ENCODE measurements around the gene EYA4.

The EYA4 gene, protein sequence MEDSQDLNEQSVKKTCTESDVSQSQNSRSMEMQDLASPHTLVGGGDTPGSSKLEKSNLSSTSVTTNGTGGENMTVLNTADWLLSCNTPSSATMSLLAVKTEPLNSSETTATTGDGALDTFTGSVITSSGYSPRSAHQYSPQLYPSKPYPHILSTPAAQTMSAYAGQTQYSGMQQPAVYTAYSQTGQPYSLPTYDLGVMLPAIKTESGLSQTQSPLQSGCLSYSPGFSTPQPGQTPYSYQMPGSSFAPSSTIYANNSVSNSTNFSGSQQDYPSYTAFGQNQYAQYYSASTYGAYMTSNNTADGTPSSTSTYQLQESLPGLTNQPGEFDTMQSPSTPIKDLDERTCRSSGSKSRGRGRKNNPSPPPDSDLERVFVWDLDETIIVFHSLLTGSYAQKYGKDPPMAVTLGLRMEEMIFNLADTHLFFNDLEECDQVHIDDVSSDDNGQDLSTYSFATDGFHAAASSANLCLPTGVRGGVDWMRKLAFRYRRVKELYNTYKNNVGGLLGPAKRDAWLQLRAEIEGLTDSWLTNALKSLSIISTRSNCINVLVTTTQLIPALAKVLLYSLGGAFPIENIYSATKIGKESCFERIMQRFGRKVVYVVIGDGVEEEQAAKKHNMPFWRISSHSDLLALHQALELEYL

GRCh38 chr6:133241086-133241900, at the start of gene EYA4:
Gene EYA4 (plus strand): TSS chr6:133241357. CDS start chr6:133274781, 33,424 bp downstream.
- DNase-seq, result no peak

- no peak for DNase-seq
These were observed 47.8 kb upstream of the EYA4 start for GRCh38 chr6:133193396-133193795.

- no peak for DNase-seq
These were observed 42.4 kb upstream of the EYA4 start for GRCh38 chr6:133198725-133199124.

- no peak for DNase-seq
These were observed 39.9 kb upstream of the EYA4 start for GRCh38 chr6:133201231-133201630.

GRCh38 chr6:133202610-133203343, 38.4 kb upstream of the EYA4 start:
- no peak for DNase-seq

DNA sequence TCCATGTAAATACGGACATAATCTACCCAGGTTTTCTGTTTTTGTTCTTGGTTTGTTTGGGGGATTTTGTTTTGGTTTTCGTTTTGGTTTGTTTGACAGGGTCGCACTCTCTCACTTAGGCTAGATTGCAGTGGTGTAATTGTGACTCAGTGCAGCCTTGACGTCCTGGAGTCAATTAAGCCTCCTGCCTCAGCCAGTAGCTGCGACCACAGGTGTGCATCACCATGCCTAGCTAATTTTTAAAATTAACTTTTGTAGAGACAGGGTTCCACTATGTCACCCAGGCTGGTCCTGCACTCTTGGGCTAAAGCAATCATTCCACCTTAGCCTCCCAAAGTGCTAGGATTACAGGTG, 37.8 kb upstream of the EYA4 start:
- no peak for DNase-seq

DNA sequence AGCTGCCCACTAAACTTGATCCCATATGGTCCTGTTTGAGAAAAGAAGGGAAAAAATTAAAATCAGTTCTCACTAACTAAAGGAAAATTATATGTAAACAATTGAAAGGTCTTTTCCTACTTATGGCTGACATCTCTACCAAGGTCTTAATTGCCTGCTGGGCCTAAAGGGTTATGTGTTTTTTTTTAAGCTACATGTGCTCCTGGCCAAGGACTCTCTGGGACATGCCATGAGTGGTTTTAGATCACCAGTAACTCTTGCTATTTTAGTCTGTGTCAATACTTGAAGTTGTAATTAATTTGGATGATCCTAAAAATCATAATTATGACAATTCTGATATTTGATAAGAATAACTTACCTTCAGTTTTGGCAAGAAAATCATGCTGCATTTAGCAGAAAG, 35.9 kb upstream of the EYA4 start:
- no peak for DNase-seq

- no peak for DNase-seq
These were observed 34.2 kb upstream of the EYA4 start for GRCh38 chr6:133206942-133207341.

GRCh38 chr6:133207754-133208153, 33.4 kb upstream of the EYA4 start:
- no peak for DNase-seq

- no peak for DNase-seq
These were observed 32.9 kb upstream of the EYA4 start for GRCh38 chr6:133208183-133208755.

DNA sequence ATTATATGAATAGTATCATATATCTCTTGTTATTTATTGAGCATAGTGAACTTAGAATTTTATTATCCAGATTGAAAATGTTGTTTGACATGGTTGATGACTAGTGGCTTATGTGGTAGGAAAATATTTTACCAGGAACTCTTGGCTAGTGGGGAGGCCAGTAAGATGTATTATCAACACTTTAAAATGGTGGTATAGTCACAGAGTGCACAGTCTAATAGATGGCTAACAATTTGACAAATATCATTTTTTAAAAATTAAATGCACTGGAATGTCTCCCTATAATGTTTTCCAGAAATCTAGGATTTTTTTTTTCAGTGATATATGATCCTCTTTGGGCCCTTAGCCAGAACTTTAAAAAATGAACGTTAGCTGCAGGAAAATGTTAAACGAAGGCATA, 26.9 kb upstream of the EYA4 start:
- DNase-seq, result no peak

DNA sequence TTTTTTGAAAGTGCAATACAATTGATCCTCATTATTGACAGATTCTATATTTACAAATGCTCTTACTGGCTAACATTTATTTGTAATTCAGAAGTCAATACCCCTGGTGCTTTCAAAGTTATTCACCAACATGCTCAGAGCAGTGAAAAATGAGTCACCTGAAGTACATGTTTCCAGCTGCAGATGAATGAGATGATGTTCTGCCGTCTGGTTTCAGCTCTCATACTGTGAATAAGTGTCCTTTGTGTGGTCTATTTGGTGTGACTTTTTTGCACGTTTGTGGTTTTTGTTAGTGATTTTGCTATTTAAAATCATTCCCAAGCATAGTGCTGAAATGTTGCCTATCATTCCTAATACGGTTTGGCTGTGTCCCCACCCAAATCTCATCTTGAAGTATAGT, 22.3 kb upstream of the EYA4 start:
- no peak for DNase-seq

GRCh38 chr6:133223452-133224029, 17.6 kb upstream of the EYA4 start:
- DNase-seq, result no peak

DNA sequence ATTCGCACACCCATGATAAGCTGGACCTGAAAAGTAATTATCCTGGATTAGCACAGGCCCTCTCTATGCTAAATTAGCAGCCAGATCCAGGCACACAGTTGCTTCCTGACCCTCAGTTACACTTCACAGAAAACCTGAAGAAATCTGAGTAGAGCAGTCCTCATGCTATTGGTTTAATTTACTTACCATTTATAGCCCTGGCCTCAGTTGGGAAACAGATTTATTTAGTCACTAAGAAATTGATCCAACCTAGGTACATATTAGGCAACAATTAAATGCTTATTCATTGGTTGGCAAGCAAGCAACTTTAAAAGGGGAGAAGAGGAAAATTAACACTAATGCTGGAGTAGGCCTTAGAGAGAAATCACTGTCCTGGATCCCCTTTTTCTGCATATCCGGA, 15.6 kb upstream of the EYA4 start:
- DNase-seq, result no peak

GRCh38 chr6:133227344-133227743, 13.8 kb upstream of the EYA4 start:
- no peak for DNase-seq

GRCh38 chr6:133230052-133230451, 11.1 kb upstream of the EYA4 start:
- no peak for DNase-seq

GRCh38 chr6:133235221-133235620, 5.9 kb upstream of the EYA4 start:
- no peak for DNase-seq

GRCh38 chr6:133236932-133237331, 4.2 kb upstream of the EYA4 start:
- DNase-seq, result no peak

- no peak for DNase-seq
These were observed 559 bp upstream of the EYA4 start for GRCh38 chr6:133240511-133241085.

GRCh38 chr6:133241901-133242636, 912 bp downstream of the EYA4 start:
- no peak for DNase-seq

Data from NCI-H1694 (cell line).